H1 (cell line): ENCODE measurements around the gene ARMC9. TPM values are rescaled to one million over a fixed set of nuclear protein-coding genes. Genes with fewer than 3 reads are reported as not detected.

Source experiments
- CTCF ChIA-PET: fragments of 300-600 bp; sonication (Branson Sonifier 250); formaldehyde crosslinking; loops from one replicate; lab custom pipeline; 2021; ENCODE audit not compliant: partially characterized antibody; lab: Charles Lee
- POLR2A ChIA-PET: fragments of 300-600 bp; sonication (Branson Sonifier 250); formaldehyde crosslinking; loops from one replicate; lab custom pipeline; 2021; ENCODE audit warnings: inconsistent platforms; ENCODE audit not compliant: partially characterized antibody; lab: Charles Lee
- DNase-seq, 2 experiments: peaks; one replicate each; pipeline versions ENCODE4 v3.0.0 to v3.0.0-alpha.2; 2010 to 2022; ENCODE audit warnings: low spot score in 2 of 2, low read depth in 1 of 2, mixed read lengths in 1 of 2
- FAIRE-seq: peaks from 2 replicates; lab custom pipeline; 2011; peaks lifted over from hg19 to GRCh38; lab: Jason Lieb, UNC
- H2AFZ ChIP-seq: 2 replicates; pipeline ENCODE4 v1.8.1; 2012; ENCODE audit warnings: low read length, inconsistent platforms
- H2AK5ac ChIP-seq: 2 replicates; pipeline ENCODE4 v1.6.1; 2013; ENCODE audit warnings: low read depth, low read length
- H2BK120ac ChIP-seq: replicated peaks from 2 replicates; pipeline ENCODE3; 2013; ENCODE audit warnings: low read depth, low read length, inconsistent platforms
- H2BK12ac ChIP-seq: 2 replicates; pipeline ENCODE4 v1.6.1; 2013; ENCODE audit warnings: low read depth, low read length
- H2BK15ac ChIP-seq: 2 replicates; pipeline ENCODE4 v1.6.1; 2013; ENCODE audit warnings: low read length
- H2BK20ac ChIP-seq: 2 replicates; pipeline ENCODE4 v1.6.1; 2013; ENCODE audit warnings: low read length
- H2BK5ac ChIP-seq: 2 replicates; pipeline ENCODE4 v1.6.1; 2013; ENCODE audit warnings: low read depth, low read length
- H3K14ac ChIP-seq: 2 replicates; pipeline ENCODE4 v1.6.1; 2013; ENCODE audit warnings: inconsistent platforms; ENCODE audit not compliant: insufficient read length
- H3K18ac ChIP-seq: 2 replicates; pipeline ENCODE4 v1.6.1; 2013; ENCODE audit warnings: low read length; ENCODE audit errors: extremely low read depth
- H3K23ac ChIP-seq: 2 replicates; pipeline ENCODE4 v1.6.1; 2013; ENCODE audit warnings: inconsistent platforms; ENCODE audit not compliant: insufficient read length
- H3K23me2 ChIP-seq: 2 replicates; pipeline ENCODE4 v1.6.1; 2013; ENCODE audit warnings: low read depth, low read length
- H3K27ac ChIP-seq: 2 replicates; pipeline ENCODE4 v1.6.1; 2011; ENCODE audit warnings: low read depth, low read length, inconsistent platforms
- H3K27me3 ChIP-seq, 4 experiments: replicated peaks in 1 of 4; 1 replicate in 1 of 4; 2 replicates in 3 of 4; pipeline versions ENCODE4 v1.6.1 to v1.8.1; 2011 to 2013; ENCODE audit warnings: low read length in 3 of 4, mild to moderate bottlenecking in 3 of 4, inconsistent platforms in 2 of 4, mixed read lengths in 2 of 4, moderate library complexity in 1 of 4; ENCODE audit not compliant: control insufficient read depth in 3 of 4, insufficient read depth in 3 of 4; ENCODE audit errors: extremely low read depth in 1 of 4
- H3K36me3 ChIP-seq, 4 experiments: 2 replicates each; pipeline versions ENCODE4 v1.6.1 to v1.8.1; 2011 to 2013; ENCODE audit warnings: mild to moderate bottlenecking in 4 of 4, low read length in 3 of 4, moderate library complexity in 2 of 4, control low read depth in 1 of 4, inconsistent platforms in 1 of 4; ENCODE audit not compliant: insufficient read depth in 4 of 4, control insufficient read depth in 2 of 4
- H3K4ac ChIP-seq: replicated peaks from 2 replicates; pipeline ENCODE3; 2013; ENCODE audit warnings: low read length, low read depth, mixed read lengths, inconsistent platforms; ENCODE audit not compliant: insufficient read length
- H3K4me1 ChIP-seq, 4 experiments: replicated peaks in 1 of 4; 1 replicate in 1 of 4; 2 replicates in 3 of 4; pipeline versions ENCODE4 v1.6.1 to v1.8.1; 2011 to 2013; ENCODE audit warnings: low read length in 3 of 4, inconsistent platforms in 2 of 4, mixed read lengths in 1 of 4; ENCODE audit not compliant: insufficient read depth in 4 of 4, control insufficient read depth in 3 of 4
- H3K4me2 ChIP-seq, 2 experiments: 2 replicates each; pipeline versions ENCODE4 v1.6.1 to v1.8.1; 2011 to 2013; ENCODE audit warnings: low read depth in 2 of 2, low read length in 2 of 2, control low read depth in 1 of 2, inconsistent platforms in 1 of 2, mild to moderate bottlenecking in 1 of 2; ENCODE audit not compliant: insufficient read depth in 1 of 2
- H3K4me3 ChIP-seq, 4 experiments: fragments of 200-600, 300-600 bp in 1 of 4; sonication (generic), shearing (Covaris generic), sonication (Bioruptor Twin) in 1 of 4; 2 replicates each; pipeline versions ENCODE4 v1.5.1 to v1.8.1; 2011 to 2016; ENCODE audit warnings: low read length in 4 of 4, low read depth in 3 of 4, control low read depth in 2 of 4, inconsistent platforms in 2 of 4, mild to moderate bottlenecking in 2 of 4, mixed read lengths in 1 of 4, moderate library complexity in 1 of 4; ENCODE audit not compliant: insufficient read depth in 2 of 4; ENCODE audit errors: extremely low read depth in 1 of 4
- H3K56ac ChIP-seq: replicated peaks from 2 replicates; pipeline ENCODE3; 2013; ENCODE audit warnings: low read depth, mild to moderate bottlenecking, mixed read lengths, low read length, inconsistent platforms; ENCODE audit not compliant: insufficient read length
- H3K79me1 ChIP-seq: 2 replicates; pipeline ENCODE4 v1.6.1; 2013; ENCODE audit warnings: low read depth, low read length, control low read depth
- H3K79me2 ChIP-seq, 2 experiments: 2 replicates each; pipeline versions ENCODE4 v1.6.1 to v1.8.1; 2012 to 2013; ENCODE audit warnings: low read length in 2 of 2, mild to moderate bottlenecking in 2 of 2, inconsistent platforms in 1 of 2; ENCODE audit not compliant: insufficient read depth in 2 of 2, control insufficient read depth in 1 of 2
- H3K9ac ChIP-seq, 4 experiments: replicated peaks in 1 of 4; 1 replicate in 1 of 4; 2 replicates in 3 of 4; pipeline versions ENCODE4 v1.6.1 to v1.8.1; 2011 to 2013; ENCODE audit warnings: low read depth in 3 of 4, low read length in 3 of 4, control low read depth in 2 of 4, mild to moderate bottlenecking in 2 of 4, moderate library complexity in 2 of 4, inconsistent platforms in 1 of 4; ENCODE audit errors: extremely low read depth in 1 of 4
- H3K9me3 ChIP-seq, 2 experiments: 2 replicates each; pipeline versions ENCODE4 v1.6.1 to v1.8.1; 2012 to 2013; ENCODE audit warnings: mild to moderate bottlenecking in 2 of 2, moderate library complexity in 2 of 2, control low read depth in 1 of 2, inconsistent platforms in 1 of 2, low read depth in 1 of 2, low read length in 1 of 2, mixed read lengths in 1 of 2; ENCODE audit not compliant: insufficient read depth in 2 of 2
- H4K20me1 ChIP-seq, 2 experiments: replicated peaks in 1 of 2; 2 replicates each; pipeline versions ENCODE3 to v1.8.1; 2011 to 2013; ENCODE audit warnings: inconsistent platforms in 2 of 2, low read length in 2 of 2, mild to moderate bottlenecking in 1 of 2; ENCODE audit not compliant: insufficient read depth in 2 of 2, control insufficient read depth in 1 of 2
- H4K5ac ChIP-seq: 2 replicates; pipeline ENCODE4 v1.6.1; 2013; ENCODE audit warnings: low read length, low read depth, mixed read lengths, inconsistent platforms; ENCODE audit not compliant: insufficient read length
- H4K8ac ChIP-seq: 2 replicates; pipeline ENCODE4 v1.8.0; 2013; ENCODE audit warnings: mild to moderate bottlenecking, moderate library complexity, low read length, inconsistent platforms; ENCODE audit not compliant: insufficient read depth; ENCODE audit errors: extremely low read depth
- H4K91ac ChIP-seq: replicated peaks from 2 replicates; pipeline ENCODE3; 2013; ENCODE audit warnings: low read length, mixed read lengths, inconsistent platforms; ENCODE audit not compliant: insufficient read length
- NRF1 ChIP-seq: IDR thresholded peaks from 2 replicates; pipeline ENCODE4 v1.6.1; 2011; ENCODE audit warnings: mild to moderate bottlenecking, low read depth, low read length, improper control_type of control experiment
- WGBS, 2 experiments: shearing (Covaris generic) in 1 of 2; methylation state at CpG; one replicate each; pipeline versions ENCODE4 v1.1.6 to v1.1.7; 2013 to 2015; ENCODE audit warnings: low lambda C conversion rate in 2 of 2, mixed read lengths in 2 of 2, inconsistent platforms in 1 of 2, low coverage in 1 of 2, missing lambda C conversion rate in 1 of 2; ENCODE audit not compliant: insufficient replicate concordance in 2 of 2, insufficient coverage in 1 of 2, insufficient read length in 1 of 2; ENCODE audit errors: extremely low coverage in 1 of 2, missing lambda C conversion rate in 1 of 2; 5-methylcytosine and 5-hydroxymethylcytosine counted together
- polyA plus RNA-seq, 7 experiments: library from polyadenylated mRNA; depleted of rRNA in 3 of 7; stranded (reverse) in 5 of 7; unstranded in 2 of 7; fragments of >200 nt in 5 of 7; fragments of 200-250 nt in 2 of 7; gene quantifications; 1 replicate in 5 of 7; 2 replicates in 1 of 7; 4 replicates in 1 of 7; pipeline versions ENCODE4 v1.2.1 to v1.2.3, GENCODE V29; 2011 to 2013; ENCODE audit warnings: missing spikeins in 2 of 7, mixed read lengths in 2 of 7
- total RNA-seq: library from RNA; stranded (reverse); fragmentation: NEBNext Ultra II Directional; extraction: Animal tissue kit (Norgen Biotek cat#: 25700); gene quantifications from 2 replicates; pipeline ENCODE4 v1.2.1, GENCODE V29; 2021
- TF ChIP-seq, protein P1 (sequence below): IDR thresholded peaks from 2 replicates; pipeline ENCODE4 v1.6.1; 2012; ENCODE audit warnings: inconsistent platforms
- TF ChIP-seq, protein P2 (sequence below): IDR thresholded peaks from 2 replicates; pipeline ENCODE4 v1.6.1; 2012; ENCODE audit warnings: inconsistent platforms

Gene ARMC9
- total and polyA plus RNA-seq, 2 of the 8 experiments (the other 6 are each of a cell fraction or from before 2014, with no cell fraction given): 23.2 to 36.1 TPM

DNA sequence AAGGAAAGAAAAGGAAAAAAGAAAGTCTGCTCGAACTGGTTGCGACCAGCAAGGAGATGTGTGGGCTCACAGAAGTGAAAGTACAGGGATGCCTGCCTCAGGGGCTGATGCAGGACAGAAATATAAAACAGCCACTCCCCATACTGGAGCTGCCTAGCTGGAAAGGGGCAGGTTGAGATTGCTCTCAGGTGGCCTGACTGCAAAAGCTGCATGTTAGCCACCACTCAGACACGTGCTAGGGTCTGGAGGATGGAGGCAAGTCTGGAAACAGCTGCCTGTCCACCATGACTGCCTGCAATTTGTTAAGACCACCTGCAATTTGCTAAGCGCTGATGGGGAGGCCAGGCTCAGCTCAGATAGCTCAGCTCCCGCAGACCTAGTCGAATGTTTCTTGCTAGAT is 215.0 kb downstream of the ARMC9 start:
- Histone ChIP-seq H4K91ac (peak overlapping the region; percentile 94), H3K56ac (peak overlapping the region; percentile 47), H3K27me3 (no peaks in the 10 kb centered on the region), H2AK5ac (no peak overlapping the region), H3K9me3 (no peaks in the 10 kb centered on the region; a peak in 1 of 4 replicates), H3K4ac (peak overlapping the region; percentile 24), H3K23ac (no peak overlapping the region), H2AFZ (peak overlapping the region; percentile 59; the same call in 1 of the 2 replicates), H2BK12ac (peak overlapping the region; percentile 89; the same call in 1 of the 2 replicates), H3K9ac (no peak overlapping the region), H4K20me1 (no peaks in the 10 kb centered on the region), H3K79me1 (no peaks in the 10 kb centered on the region), H2BK5ac (peak overlapping the region; percentile 54; the same call in 1 of the 2 replicates), H2BK120ac (peak overlapping the region; percentile 98), H3K18ac (peak overlapping the region; percentile 89), H3K27ac (no peak overlapping the region), H3K4me1 (peaks cover 14 to 29% (median 20%) of the 10 kb centered on the region in 4 experiments), H3K79me2 (no peaks in the 10 kb centered on the region), H3K14ac (no peak overlapping the region), H2BK15ac (no peak overlapping the region), H4K5ac (no peak overlapping the region), H4K8ac (no peak overlapping the region; the same call in 1 of the 2 replicates), H2BK20ac (peak overlapping the region; percentile 99), H3K4me3 (no peak overlapping the region), H3K36me3 (no peaks in the 10 kb centered on the region), H3K23me2 (no peaks in the 10 kb centered on the region; the same call in 1 of the 2 replicates), H3K4me2 (peak overlapping the region; percentile 36 to 55; a peak in 3 of 4 replicates)
- FAIRE-seq (no peak), DNase-seq (peak in 1 of 2 experiments; percentile 54)
- 61% methylated on average over 6 of the region's 6 CpGs; no CpG with 5 or more reads in 1 of the 2 experiments for WGBS, 2 experiments
- ChIA-PET POLR2A (interaction anchor here (0.6 to 20.1 kb wide), 14 partner anchors 9 to 357 kb away, joined by 3 to 235 read pairs (median 4); partner anchors contain the start of genes NCL and PSMD1), CTCF (interaction anchor here (0.6 to 32.5 kb wide), 22 partner anchors 4 to 398 kb away, joined by 3 to 617 read pairs (median 5); partner anchors contain the start of gene B3GNT7)
- TF ChIP-seq, protein P1, sequence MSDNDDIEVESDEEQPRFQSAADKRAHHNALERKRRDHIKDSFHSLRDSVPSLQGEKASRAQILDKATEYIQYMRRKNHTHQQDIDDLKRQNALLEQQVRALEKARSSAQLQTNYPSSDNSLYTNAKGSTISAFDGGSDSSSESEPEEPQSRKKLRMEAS: peak; percentile 85
- no peak for TF ChIP-seq NRF1
- TF ChIP-seq, protein P2, sequence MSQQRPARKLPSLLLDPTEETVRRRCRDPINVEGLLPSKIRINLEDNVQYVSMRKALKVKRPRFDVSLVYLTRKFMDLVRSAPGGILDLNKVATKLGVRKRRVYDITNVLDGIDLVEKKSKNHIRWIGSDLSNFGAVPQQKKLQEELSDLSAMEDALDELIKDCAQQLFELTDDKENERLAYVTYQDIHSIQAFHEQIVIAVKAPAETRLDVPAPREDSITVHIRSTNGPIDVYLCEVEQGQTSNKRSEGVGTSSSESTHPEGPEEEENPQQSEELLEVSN: peak; percentile 64
